Measurements from ENCODE around the gene NCK1.

DNA sequence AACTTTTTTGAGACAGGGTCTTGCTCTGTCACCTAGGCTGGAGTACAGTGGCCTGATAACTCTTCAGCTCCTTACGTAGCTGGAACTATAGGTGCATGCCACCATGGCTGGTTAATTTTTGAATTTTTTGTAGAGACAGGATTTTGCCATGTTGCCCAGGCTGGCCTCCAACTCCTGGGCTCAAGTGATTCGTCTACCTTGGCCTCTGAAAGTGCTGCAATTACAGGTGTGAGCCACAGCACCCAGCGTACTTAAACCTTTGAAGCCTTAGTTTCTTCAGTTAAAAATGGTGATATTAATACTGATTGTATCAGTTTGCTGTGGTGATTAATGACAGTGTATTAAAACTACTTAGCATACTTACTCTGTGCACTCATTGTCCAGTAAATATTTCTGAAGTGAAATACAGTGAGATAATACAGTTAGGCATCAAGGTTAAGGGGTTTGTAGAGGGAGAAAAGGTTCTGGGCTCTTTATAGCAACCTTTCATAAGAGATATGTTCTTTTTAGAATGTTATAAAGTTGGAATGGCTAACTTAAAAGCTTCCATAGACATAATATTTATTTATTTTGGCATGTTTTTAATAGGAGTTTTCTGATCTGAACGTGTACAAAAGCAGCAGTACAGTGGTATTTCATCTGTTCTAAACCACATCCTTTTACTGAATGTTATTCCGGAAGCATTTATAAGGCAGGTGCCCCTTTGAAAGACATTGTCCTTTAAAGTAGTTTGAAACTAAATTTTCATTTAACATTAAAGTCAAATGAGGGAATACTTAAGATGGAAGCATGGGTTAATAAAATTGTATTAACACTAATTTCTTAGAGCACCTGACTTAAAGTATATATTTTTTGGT, 23.6 kb downstream of the NCK1 start:
- TF ChIP-seq, protein P1, sequence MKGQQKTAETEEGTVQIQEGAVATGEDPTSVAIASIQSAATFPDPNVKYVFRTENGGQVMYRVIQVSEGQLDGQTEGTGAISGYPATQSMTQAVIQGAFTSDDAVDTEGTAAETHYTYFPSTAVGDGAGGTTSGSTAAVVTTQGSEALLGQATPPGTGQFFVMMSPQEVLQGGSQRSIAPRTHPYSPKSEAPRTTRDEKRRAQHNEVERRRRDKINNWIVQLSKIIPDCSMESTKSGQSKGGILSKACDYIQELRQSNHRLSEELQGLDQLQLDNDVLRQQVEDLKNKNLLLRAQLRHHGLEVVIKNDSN (CRISPR knock-in tag; IDR thresholded peaks at IDR 0.05): no peak
- TF ChIP-seq, protein P2, sequence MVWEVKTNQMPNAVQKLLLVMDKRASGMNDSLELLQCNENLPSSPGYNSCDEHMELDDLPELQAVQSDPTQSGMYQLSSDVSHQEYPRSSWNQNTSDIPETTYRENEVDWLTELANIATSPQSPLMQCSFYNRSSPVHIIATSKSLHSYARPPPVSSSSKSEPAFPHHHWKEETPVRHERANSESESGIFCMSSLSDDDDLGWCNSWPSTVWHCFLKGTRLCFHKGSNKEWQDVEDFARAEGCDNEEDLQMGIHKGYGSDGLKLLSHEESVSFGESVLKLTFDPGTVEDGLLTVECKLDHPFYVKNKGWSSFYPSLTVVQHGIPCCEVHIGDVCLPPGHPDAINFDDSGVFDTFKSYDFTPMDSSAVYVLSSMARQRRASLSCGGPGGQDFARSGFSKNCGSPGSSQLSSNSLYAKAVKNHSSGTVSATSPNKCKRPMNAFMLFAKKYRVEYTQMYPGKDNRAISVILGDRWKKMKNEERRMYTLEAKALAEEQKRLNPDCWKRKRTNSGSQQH (CRISPR knock-in tag; IDR thresholded peaks at IDR 0.05): no peak
- no peak for TF ChIP-seq TOE1 (IDR thresholded peaks at IDR 0.05; ENCODE audit: borderline replicate concordance)
- TF ChIP-seq TOE1 (CRISPR knock-in tag; IDR thresholded peaks at IDR 0.05; ENCODE audit: borderline replicate concordance, low read depth): no peak
- TF ChIP-seq ZNF217 (CRISPR knock-in tag; IDR thresholded peaks at IDR 0.05): no peak
- no peak for TF ChIP-seq GATAD2B (IDR thresholded peaks at IDR 0.05; ENCODE audit: borderline replicate concordance)
- no peak for TF ChIP-seq POLR2AphosphoS5 (IDR thresholded peaks at IDR 0.05; ENCODE audit: control insufficient read depth, insufficient read depth, low read depth, low read length)
- no peak for TF ChIP-seq RB1 (IDR thresholded peaks at IDR 0.05; ENCODE audit: low read depth)
- TF ChIP-seq, protein P3, sequence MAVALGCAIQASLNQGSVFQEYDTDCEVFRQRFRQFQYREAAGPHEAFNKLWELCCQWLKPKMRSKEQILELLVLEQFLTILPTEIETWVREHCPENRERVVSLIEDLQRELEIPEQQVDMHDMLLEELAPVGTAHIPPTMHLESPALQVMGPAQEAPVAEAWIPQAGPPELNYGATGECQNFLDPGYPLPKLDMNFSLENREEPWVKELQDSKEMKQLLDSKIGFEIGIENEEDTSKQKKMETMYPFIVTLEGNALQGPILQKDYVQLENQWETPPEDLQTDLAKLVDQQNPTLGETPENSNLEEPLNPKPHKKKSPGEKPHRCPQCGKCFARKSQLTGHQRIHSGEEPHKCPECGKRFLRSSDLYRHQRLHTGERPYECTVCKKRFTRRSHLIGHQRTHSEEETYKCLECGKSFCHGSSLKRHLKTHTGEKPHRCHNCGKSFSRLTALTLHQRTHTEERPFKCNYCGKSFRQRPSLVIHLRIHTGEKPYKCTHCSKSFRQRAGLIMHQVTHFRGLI (CRISPR knock-in tag; IDR thresholded peaks at IDR 0.05): no peak
